Measurements from ENCODE around the gene C14orf180.

The C14orf180 gene

DNA sequence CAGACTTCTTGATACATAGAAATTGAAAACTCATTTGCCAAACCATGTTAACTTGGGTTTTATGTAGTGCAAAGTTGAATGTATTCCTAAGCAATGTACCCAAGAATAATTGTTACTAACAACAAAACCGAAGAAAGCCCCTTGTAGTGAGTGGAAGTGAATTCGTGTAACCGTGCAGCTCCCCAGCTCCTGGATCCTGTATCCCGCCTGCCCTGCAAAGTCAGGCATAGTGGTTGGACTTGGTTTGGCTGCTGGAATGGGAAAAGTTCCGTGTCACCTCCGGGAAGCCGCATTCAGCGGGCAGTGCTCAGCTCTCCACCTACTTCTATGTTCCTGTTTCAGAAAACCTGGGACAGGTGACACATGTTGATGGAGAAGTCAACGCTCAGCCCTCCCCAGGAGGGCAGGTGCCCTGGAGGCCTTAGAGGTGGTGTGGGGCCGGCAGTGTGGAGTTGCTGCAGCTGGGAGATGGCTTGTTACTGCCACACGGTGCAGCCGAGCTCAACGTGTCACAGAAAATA, 29.2 kb upstream of the C14orf180 start:
- DNase-seq: no peak

DNA sequence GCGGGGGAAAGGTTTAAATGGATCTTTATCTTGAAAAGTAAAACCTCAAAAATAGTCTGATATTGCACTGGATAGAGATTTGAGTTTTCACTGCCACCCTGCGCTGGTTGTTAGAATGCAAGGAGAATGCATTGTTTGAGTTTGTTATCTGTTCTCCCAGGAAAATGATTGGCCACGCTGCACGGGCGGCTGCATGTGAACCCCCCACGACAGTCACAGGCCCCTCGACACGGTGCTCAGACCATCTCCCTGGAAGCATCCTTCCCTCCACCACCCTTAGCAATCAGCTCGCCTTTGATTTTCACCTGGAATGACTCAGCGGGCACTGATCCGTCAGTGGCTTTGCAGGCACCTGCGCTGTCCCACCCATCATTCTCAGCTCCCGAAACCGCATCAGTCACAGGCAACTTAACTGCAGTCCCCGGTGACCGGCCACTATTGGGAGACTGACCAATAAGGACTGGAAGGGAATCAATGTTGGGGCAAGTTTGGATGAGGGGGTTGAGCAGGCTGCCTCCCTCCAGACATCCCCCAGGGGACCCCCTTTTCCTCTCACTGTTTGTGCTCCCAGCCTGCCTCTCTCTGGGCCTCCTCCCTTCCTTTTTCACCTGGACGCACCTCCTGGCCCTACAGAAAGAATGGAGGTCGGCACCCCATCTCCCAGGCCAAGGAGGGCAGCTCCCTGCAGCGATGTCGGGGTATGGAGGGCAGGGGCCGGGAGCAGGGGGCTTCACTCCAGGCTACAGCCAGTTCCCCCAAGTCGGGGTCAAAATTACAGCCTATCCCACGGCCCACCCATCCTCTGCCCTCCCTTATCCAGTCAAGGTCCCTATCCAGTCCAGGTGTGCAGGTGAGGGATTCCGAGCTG, 28.5 kb upstream of the C14orf180 start:
- DNase-seq: no peak

DNA sequence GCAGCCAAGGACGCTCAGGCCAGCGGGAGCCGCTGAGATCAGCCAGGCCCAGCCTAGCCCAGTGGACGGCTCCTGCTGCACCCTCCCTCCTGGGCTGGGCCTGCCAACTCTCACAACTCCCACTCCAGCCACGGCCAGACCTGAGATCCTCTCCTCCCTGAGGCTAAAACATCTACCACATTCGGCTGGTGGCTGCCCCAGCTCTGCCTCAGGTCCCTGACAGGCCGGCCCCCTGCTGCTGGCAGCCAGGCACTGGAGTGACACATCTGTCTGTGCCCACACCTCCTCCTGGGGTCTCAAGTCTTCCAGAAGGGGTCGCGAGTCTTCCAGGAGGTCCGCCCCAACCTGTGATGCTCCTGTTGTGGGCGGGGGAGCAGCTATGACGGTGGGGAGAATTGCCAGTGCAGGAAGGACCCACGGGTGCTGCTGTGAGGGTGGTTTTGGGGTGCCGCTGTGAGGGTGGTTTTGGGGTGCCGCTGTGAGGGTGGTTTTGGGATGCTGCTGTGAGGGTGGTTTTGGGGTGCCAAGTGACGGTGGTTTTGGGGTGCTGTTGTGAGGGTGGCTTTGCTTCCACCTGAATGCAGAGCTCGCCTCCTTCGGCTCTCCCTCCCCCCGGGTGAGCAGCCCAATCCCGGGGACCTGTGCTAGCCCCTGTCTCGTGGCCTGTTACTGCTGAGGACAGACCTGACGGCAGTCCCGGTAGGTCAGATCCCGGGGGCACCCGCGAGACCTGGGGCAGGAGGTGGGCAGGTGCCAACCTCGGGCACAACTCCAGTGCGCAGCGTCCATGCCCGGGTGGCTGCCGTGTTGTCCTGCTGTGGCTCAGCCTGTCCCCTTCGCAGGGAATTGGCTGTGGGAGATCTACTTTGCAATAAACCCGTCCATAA, 27.5 kb upstream of the C14orf180 start:
- DNase-seq: no peak

DNA sequence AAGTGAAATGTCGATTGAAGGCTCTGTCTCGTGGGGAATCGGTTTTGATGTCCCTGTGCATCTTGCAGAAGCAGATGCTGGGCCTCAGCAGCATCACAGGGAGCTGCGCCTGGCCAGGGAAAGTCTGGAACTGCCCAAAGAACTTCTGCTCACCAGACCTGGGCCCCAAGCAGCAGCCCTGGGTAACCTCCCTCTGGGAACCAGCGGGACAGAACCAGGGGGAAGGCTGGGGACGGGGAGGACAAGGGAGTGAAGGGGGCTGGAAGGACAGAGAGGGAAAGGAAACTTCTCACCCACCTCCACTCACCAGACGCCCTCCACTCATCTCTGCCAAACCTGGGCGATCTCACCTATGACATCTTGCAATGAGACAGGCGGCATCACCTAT, 26.8 kb upstream of the C14orf180 start:
- no peak for DNase-seq

DNA sequence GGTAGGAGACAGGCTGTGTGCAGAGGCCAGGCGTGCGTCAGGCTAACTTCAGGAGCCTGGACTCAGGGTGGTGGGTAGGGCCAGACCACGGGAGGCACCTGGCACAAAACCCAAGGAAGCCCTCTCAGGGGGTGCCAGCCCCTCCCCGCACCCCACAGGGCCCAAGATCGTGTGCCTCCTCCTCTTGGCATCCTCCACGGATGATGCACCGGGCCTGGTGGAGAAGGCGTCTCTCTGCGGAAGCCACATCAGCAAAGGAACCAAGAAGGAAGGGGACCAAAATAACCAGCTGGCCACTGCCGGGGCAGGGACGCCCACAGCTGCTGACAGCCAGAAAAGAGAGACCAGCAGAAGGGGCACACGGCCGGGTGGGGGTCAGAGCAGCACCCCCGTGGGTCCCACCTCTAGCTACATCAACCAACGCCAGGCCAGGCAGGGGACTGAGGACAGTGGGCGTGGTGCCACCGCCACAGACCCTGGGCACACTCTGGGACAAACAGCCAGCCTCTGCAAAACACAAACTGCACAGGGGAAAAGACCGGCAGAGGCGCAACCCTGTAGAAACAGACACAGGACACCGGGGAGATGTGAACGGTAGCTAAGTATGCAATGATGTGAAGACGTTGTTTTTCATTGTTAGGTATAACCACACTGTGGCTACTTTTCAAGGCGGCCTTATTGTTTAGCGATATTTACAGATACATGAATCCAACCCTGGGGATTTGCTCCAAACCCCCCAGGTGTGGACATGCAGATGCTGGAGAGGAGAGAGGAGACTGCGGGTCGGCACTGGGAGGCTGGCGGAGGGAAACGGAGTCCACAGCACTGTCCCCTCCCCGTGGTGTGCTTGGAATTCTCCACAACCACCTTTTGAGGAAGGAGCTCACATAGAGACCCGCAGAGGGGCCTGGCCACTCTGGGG, 26.1 kb upstream of the C14orf180 start:
- DNase-seq: no peak

DNA sequence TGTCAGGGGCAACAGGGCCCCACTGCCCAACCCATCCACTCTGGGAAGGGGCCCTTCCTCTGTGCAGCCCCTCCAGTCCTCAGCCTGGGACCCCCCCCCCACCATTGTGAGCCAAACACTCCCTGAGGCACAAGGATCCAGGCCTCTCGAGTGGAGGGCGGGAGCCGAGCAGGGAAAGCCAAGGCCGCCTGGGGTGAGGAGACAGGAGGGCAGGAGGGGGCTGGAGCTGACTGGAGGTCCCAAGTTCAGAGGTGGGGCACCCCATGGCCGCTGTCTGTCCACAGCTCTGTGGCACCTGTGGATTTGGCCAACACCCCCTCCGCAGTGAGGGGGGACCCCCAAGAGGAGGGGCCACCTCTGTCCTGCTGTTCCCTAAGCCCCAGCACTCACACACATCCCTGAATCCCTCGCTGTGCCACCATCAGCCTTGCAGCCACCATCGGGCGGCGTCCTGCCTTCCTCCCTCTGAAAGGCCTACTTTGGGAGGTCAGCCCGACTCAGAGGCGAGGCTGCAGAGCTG, 25.4 kb upstream of the C14orf180 start:
- DNase-seq: no peak

DNA sequence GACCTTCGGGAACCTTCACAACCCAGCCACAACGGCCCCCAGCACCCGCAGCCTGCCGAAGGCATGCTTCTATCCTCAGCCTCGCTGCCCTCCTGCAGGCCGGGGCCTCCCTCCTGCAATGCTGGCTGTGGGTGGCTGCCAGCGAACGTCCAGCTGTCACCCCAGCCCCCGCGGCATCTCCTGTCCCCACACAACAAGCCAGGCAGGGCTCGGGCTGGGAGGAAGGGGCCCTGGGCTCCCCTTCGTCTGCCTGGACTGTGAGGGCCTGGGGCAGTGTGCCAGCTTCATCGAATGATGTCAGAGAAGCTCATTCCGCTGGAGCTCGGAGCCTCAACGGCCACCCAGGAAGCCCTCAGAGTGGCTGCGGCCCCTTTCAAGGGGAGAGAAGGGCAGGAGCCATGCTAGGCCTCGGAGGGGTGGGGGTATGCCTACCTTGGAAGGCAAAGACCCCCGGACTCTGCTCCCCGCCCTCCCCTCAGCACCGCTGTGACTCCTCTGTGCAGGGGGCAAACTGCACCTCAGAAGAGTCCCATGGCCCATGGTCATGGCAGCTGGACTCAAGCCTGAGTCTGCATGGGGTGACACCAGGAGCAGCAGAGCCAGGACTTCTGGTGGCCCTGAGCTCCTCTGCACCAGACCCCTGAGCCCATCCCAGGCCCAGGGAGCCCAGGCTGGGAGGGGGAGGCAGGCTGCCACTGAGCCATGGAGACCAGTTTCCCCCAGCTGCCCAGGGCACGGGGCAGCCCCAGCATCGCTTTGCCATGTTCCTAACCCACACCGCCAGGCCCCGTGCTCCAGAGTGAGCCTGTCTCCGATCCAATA, 24.7 kb upstream of the C14orf180 start:
- no peak for DNase-seq

DNA sequence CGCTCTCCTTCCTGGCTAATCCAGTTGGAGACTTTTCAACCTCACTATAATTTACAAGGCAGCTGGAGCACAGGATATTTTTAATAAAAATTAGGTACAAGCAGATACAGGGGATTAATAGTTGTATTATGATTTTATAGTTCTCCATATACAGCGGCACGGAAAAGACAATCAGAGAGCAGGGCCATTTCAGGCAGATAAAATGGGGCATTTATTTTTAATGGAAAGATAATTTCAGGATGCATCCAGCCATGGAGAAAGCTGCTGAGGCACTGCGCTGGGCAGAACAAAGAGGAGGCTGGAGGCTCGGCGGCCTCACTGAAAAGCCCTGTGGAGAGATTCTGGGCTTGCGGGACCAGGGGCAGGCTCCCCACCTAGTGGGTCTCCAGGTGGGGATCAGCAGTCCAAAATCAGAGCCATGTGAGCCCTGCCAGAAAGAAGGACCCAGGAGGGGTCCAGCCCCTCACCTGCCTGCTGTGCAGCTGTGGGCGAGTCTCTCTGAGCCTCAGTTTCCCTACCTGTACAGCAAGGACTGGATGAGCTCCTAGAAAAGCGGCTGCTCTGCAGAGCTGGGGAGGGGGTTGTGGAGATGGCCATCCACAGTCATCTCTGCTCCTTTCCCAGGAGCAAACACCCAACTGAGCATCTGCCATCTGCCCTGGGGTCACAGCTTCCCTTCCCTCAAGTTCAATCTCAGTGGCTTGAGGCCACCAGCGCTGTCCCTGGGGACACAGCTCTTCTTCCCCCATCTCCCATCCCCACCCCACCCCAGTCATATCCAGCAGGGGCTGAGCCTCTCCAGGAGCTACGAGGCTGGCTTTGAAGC, 23.9 kb upstream of the C14orf180 start:
- no peak for DNase-seq

DNA sequence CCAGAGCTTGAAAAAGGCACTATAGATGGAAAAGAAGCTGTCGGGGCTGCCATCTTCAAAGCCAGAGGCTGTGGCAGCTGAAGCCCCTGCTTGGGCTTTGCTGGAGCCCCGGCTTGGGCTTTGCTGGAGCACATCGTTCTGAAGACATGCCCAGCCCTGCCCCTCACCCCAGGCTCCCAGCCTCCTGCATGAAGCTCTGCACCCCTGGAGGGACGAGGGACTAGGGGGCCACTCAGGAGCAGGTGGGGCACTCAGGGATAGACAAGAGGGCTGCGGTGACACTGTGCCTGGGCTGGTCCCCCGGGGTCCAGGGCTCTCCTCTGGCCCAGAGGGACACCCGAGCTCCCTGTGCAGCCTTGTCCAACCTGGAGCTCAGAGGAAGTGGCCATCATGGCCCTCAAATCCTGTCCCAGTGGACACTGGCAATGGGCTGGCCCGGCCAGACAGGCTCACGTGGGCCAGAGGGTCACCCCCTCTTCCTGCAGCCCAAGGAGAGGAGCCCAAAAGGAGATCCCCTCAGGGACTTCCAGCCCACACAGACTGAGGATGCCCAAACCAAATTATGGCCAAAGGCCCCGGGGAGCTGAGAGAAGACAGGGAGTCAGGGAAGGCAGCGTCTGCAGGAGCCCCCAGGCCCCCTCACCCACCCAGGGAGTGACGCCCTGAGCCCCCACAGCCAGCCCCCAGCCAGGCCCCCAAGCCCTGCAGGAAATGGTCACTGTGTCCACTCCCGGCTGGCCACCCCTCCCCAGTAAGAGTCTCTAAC, 23.1 kb upstream of the C14orf180 start:
- DNase-seq: no peak

DNA sequence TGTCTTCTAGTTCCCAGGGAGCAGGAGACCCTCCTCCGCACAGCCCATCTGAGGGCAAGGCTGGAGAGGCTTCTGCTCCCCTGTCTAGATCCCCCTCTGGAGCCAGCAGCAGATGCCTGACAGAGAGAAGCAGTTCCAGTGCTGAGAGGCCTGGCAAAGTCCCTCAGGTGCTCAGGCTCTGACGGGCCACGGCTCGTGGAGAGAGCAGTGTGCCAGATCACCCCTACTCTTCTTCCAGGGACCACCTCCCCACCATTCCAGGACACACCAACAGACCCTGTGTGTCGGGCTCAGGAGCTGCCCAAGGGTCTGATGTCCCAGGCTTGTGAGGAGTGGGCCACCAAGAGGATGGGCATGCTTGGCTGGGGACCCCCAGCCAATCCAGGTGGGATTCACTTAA, 22.5 kb upstream of the C14orf180 start:
- DNase-seq: no peak

DNA sequence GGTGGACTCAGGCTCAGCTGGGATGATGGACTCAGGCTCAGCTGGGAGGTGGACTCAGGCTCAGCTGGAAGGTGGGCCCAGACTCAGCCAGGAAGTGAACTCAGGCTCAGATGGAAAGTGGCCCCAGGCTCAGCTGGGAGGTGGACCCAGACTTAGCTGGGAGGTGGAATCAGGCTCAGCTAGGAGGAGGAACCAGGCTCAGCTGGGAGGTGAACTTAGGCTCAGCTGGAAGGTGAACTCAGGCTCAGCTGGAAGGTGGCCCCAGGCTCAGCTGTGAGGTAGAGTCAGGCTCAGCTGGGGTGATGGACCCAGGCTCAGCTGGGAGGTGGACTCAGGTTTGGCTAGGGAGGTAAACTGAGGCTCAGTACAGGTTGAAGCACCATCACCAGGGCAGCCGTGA, 21.8 kb upstream of the C14orf180 start:
- DNase-seq: no peak

DNA sequence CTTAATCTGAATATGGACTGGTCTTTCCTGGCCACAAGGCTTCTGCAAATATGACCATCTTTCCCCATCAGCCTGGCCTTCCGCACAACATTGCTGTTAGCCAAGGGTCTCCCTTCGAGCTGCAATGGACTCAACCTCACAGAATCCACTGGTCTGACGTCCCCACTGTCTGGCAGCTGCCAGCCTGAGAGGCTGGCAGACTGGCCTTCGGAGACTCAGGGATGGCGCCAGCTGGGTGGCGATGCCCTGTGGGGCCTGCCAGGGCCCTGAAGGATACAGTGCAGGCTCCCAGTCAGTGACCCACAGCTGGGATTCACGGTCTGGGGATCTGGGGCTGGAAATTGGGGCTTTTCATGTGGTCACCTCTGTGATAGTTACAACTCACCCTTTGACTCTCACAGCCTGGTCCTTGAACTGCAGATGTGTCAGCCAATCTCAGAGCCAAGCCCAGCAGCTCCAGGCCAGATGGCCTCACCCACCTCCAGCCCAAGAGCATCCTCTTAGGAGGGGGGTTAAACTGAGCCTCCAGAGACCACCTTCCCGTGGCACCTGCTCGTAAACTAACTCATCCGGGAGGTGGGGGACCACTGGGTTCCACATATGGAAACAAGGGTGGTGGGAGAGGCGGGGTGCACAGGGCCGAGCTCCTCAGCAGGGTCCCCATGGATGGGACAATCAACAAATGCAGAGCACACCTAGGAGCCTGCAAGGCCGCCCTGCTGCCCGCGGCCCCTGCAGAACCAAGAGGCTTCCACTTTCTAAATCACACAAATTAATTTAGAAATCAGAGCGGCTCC, 21.1 kb upstream of the C14orf180 start:
- DNase-seq: no peak

DNA sequence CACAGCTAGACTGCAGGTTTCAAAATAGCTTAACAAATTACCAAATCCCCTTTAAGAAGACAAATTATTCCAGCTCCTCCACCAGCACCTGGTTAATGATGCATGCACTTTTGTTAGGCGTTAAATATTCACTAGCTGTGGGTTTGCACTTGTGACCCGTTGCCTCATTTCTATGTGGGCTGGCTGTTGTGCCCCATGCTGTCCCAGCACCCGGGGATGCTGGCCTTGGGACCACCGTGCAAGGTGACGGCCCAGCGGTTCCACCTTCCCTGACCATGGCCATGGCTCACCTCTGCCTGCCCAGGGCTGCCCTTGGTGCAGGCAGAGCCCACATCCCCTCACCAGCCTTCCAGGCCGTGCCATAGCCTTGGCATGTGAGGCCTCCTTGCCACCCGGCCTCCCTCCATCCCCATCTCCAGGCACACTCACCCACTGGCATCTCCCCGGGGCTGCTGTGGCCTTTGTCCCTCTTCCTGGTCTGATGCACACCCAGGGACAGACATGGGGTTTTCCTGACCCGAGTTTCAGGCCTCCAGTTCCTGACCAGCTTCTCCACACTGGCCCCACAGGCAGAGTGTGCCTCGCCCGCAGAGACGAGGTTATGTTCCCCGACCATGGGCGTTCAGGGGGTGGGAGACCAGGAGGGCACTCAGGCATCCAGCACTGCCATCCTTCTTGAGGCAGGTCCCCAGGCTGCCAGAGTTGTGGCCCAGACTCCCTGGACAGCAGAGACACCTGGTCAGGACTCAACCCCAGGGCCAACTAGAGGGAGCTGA, 20.3 kb upstream of the C14orf180 start:
- no peak for DNase-seq

DNA sequence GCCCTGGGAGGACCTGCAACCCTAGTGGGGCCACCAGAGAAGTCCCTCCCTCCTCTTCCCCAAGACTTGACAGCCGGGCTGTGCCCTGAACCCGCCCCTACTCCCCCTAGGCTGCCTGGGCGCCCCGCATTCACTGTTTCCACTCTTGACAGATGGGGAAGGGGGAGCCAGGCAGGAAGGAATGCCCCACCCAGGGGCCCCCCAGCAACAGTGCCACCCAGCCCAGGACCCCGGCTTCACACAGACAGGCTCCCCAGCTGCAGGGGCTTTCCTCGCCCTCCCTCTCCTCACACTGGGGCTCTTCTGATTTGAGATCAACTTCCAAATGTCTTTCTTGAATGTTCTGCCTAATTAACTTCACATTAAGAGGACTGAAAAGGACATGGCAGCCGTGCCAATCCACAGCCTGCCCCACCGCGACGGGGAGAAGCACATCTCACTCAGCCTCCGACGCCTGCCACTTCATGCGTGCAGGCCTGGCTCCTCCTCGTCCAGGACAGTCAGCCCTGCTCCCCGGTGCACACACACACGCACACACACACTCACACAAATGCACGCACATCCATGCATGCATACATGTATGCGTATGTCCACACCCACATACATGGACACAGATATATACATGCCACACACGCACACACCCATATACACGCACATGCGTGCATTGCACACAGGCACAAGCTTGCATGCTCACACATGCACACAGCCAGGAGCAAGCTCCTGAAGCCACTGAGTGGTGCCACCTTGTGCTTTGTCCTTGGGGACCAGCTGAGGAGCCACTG, 19.6 kb upstream of the C14orf180 start:
- no peak for DNase-seq

DNA sequence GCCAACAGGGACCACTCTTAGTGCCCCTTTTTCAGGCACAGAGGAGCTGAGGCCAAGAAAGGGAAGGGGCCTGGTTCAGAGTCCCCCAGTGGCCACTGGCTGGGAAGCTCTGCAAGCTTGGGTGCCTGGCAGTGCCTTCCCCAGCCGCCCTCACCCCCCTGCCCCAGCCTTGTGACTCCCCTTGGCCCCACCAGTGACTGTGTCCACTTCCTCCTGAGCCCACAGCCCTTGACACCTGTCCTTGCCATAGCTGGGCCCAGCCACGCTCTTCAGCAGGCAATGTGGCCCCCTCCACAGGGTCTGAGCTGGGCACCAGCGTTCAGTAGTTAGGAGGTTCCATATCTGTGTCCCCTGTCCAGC, 19.0 kb upstream of the C14orf180 start:
- no peak for DNase-seq

DNA sequence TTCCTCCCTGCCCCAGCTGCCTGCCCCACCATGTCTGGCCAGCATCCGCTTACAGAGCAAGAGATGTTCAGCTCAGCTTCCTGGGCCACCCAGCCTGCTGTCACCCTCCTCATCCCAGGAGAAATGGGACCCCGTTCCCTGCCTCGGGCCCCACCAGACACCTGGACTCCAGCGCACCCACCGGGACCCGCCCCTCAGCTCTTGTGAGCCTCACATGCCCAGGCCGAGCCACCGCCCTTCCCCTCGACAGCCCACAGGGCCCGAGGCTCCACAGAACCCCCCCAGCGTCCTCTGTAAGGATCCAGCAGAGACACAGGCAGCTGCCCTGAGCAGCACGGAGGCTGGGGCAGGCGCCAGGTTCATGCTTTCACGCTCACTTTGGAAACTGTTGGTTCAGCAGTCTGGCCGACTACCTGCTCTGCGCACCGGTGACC, 18.4 kb upstream of the C14orf180 start:
- no peak for DNase-seq

Data from NCI-H748 treated with DMSO at 0.1 percent for 48 hours (cell line).